HepG2 (cell line): ENCODE data around the gene CMTM5. TPM values are rescaled to one million over a fixed set of nuclear protein-coding genes. Genes with fewer than 3 reads are reported as not detected.
A peak's percentile ranks its signal among the peaks of the same experiment; 100 is the strongest.

Experiments used
- HCFC1 ChIP-seq: fragments of 150-350 bp; IDR thresholded peaks from 2 replicates; pipeline ENCODE4 v1.6.1; 2014; ENCODE audit warnings: low read depth, low read length
- MIER2 ChIP-seq: IDR thresholded peaks from 2 replicates; pipeline ENCODE4 v1.6.1; 2016; ENCODE audit warnings: missing biosample characterization, missing genetic modification reagents
- PPARG ChIP-seq: conservative IDR thresholded peaks from 2 replicates; pipeline ENCODE4 v1.6.1; 2016; ENCODE audit warnings: missing biosample characterization, missing genetic modification reagents
- RAD21 ChIP-seq: fragments of 450-650 bp; formaldehyde crosslinking; IDR thresholded peaks from 2 replicates; pipeline ENCODE4 v1.5.0; 2020; ENCODE audit warnings: mild to moderate bottlenecking
- REXO4 ChIP-seq: sonication (generic); formaldehyde crosslinking; IDR thresholded peaks from 2 replicates; pipeline ENCODE4 v1.8.0; 2022; ENCODE audit warnings: missing genetic modification reagents, mild to moderate bottlenecking, borderline replicate concordance
- SIN3B ChIP-seq: fragments of 150-350 bp; IDR thresholded peaks from 2 replicates; pipeline ENCODE4 v1.6.1; 2014; ENCODE audit warnings: low read length
- ZFX ChIP-seq: sonication (generic); formaldehyde crosslinking; IDR thresholded peaks from 2 replicates; pipeline ENCODE4 v1.4.0; 2020; ENCODE audit warnings: mild to moderate bottlenecking, low read depth, missing genetic modification reagents, moderate library complexity
- ZKSCAN5 ChIP-seq: sonication (generic); formaldehyde crosslinking; IDR thresholded peaks from 2 replicates; pipeline ENCODE4 v1.5.1; 2020; ENCODE audit warnings: mild to moderate bottlenecking, missing genetic modification reagents
- ZNF124 ChIP-seq: sonication (generic); formaldehyde crosslinking; IDR thresholded peaks from 2 replicates; pipeline ENCODE4 v1.4.0; 2020; ENCODE audit warnings: missing genetic modification reagents
- ZNF136 ChIP-seq: sonication (generic); formaldehyde crosslinking; IDR thresholded peaks from 2 replicates; pipeline ENCODE4 v1.8.1; 2022; ENCODE audit warnings: low read depth, mild to moderate bottlenecking, moderate library complexity, missing genetic modification reagents
- ZNF563 ChIP-seq: sonication (generic); formaldehyde crosslinking; IDR thresholded peaks from 2 replicates; pipeline ENCODE4 v1.8.0; 2022; ENCODE audit warnings: mild to moderate bottlenecking, moderate library complexity, missing genetic modification reagents
- ZSCAN21 ChIP-seq: sonication (generic); formaldehyde crosslinking; IDR thresholded peaks from 2 replicates; pipeline ENCODE4 v1.8.0; 2022; ENCODE audit warnings: mild to moderate bottlenecking, missing genetic modification reagents, moderate library complexity, borderline replicate concordance
- polyA plus RNA-seq, 8 experiments: library from polyadenylated mRNA; depleted of rRNA in 3 of 8; stranded (reverse) in 7 of 8; unstranded in 1 of 8; fragments of >200 nt; fragmentation: Illumina TruSeq in 4 of 8; extraction: Trizol in 4 of 8; gene quantifications; 2 replicates each; pipeline versions ENCODE4 v1.2.1 to v1.2.3, GENCODE V29; 2011 to 2016; ENCODE audit warnings: low read depth in 4 of 8, missing spikeins in 1 of 8, mixed read lengths in 1 of 8; ENCODE audit not compliant: insufficient read depth in 1 of 8
- total RNA-seq, 5 experiments: library from RNA; depleted of rRNA; stranded (reverse); fragments of >200 nt; fragmentation: Illumina TruSeq; extraction: Trizol; gene quantifications; 2 replicates each; pipeline ENCODE4 v1.2.3, GENCODE V29; 2016; ENCODE audit warnings: low read depth in 1 of 5
- TF ChIP-seq, protein P1 (sequence below): sonication (generic); formaldehyde crosslinking; IDR thresholded peaks from 2 replicates; pipeline ENCODE4 v1.5.1; 2020; ENCODE audit warnings: mild to moderate bottlenecking, moderate library complexity, missing genetic modification reagents
- TF ChIP-seq, protein P2 (sequence below): sonication (generic); IDR thresholded peaks from 2 replicates; pipeline ENCODE4 v1.6.1; 2016; ENCODE audit warnings: low read depth, borderline replicate concordance
- TF ChIP-seq, protein P3 (sequence below): sonication (generic); formaldehyde crosslinking; IDR thresholded peaks from 2 replicates; pipeline ENCODE4 v1.8.1; 2023; ENCODE audit warnings: mild to moderate bottlenecking, moderate library complexity, missing genetic modification reagents
- TF ChIP-seq, protein P4 (sequence below): sonication (generic); formaldehyde crosslinking; IDR thresholded peaks from 2 replicates; pipeline ENCODE4 v1.4.0; 2020; ENCODE audit warnings: missing genetic modification reagents, mild to moderate bottlenecking, borderline replicate concordance
- TF ChIP-seq, protein P5 (sequence below): sonication (generic); formaldehyde crosslinking; IDR thresholded peaks from 2 replicates; pipeline ENCODE4 v1.5.1; 2020; ENCODE audit warnings: missing genetic modification reagents, mild to moderate bottlenecking, borderline replicate concordance

The CMTM5 gene
- total and polyA plus RNA-seq, 2 of the 13 experiments (the other 11 are each of a cell fraction or from before 2014, with no cell fraction given) = not detected

DNA sequence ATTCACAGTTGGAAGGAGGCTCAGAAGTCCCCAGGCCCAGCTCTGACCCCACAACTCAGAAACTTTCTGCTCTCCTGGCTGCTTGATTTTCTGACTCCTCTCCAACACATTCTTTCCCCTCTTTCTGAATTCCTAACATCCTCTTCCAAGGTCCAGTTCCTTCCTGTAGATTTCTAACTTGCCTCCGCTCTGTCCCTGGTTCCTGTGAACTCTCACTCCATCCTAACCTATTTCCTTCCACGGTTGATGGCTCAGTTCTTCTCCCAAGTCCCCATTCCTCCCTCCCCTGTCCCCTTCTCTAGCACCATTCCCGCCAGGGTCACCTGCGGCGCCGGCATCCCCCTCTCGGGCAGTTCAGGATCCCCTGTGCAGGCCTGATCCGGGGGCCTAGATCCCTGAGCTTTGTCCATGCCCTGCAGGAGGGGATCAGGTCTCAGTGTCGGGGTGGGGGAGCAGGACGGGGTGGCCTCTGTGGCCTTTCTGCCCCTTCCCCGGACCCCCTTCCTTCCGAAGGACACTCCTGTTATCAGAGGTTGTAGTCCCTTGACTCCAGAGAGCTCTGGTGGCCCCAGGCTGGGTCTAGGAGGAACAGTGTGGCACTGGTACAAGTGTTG is 18.2 kb upstream of the CMTM5 start (continued):
- TF ChIP-seq, protein P1, sequence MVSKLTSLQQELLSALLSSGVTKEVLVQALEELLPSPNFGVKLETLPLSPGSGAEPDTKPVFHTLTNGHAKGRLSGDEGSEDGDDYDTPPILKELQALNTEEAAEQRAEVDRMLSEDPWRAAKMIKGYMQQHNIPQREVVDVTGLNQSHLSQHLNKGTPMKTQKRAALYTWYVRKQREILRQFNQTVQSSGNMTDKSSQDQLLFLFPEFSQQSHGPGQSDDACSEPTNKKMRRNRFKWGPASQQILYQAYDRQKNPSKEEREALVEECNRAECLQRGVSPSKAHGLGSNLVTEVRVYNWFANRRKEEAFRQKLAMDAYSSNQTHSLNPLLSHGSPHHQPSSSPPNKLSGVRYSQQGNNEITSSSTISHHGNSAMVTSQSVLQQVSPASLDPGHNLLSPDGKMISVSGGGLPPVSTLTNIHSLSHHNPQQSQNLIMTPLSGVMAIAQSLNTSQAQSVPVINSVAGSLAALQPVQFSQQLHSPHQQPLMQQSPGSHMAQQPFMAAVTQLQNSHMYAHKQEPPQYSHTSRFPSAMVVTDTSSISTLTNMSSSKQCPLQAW (CRISPR knock-in tag) = 0 out of 2 replicates have a peak, but pooled peaks have one; percentile 41
- TF ChIP-seq HCFC1 (no peak), SIN3B (no peak), ZNF136 (CRISPR knock-in tag) (no peak), PPARG (no peak), ZFX (CRISPR knock-in tag) (peak; percentile 38; the same call in 1 of the 2 replicates), ZSCAN21 (CRISPR knock-in tag) (no peak), REXO4 (CRISPR knock-in tag) (no peak), ZKSCAN5 (CRISPR knock-in tag) (no peak), ZNF563 (CRISPR knock-in tag) (0 out of 2 replicates have a peak, but pooled peaks have one; percentile 36), RAD21 (CRISPR knock-in tag) (no peak), ZNF124 (no peak), MIER2 (CRISPR knock-in tag) (no peak)
- TF ChIP-seq, protein P2, sequence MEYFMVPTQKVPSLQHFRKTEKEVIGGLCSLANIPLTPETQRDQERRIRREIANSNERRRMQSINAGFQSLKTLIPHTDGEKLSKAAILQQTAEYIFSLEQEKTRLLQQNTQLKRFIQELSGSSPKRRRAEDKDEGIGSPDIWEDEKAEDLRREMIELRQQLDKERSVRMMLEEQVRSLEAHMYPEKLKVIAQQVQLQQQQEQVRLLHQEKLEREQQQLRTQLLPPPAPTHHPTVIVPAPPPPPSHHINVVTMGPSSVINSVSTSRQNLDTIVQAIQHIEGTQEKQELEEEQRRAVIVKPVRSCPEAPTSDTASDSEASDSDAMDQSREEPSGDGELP = no peak
- TF ChIP-seq, protein P3, sequence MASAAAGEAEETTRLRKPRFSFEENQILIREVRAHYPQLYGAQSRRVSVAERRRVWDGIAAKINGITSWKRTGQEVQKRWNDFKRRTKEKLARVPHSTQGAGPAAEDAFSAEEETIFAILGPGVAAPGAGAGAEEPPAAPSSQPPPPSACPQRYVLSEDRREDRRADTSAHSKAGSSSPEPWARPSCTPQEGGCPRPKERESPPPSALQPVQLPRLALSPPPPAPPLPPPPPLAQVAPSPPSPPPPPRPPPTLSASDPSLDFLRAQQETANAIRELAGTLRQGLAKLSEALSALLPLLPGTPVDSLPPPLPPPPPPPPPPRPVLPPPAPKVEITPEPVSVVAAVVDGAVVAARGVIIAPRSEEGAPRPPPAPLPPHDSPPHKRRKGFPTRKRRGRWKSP = no peak
- TF ChIP-seq, protein P4, sequence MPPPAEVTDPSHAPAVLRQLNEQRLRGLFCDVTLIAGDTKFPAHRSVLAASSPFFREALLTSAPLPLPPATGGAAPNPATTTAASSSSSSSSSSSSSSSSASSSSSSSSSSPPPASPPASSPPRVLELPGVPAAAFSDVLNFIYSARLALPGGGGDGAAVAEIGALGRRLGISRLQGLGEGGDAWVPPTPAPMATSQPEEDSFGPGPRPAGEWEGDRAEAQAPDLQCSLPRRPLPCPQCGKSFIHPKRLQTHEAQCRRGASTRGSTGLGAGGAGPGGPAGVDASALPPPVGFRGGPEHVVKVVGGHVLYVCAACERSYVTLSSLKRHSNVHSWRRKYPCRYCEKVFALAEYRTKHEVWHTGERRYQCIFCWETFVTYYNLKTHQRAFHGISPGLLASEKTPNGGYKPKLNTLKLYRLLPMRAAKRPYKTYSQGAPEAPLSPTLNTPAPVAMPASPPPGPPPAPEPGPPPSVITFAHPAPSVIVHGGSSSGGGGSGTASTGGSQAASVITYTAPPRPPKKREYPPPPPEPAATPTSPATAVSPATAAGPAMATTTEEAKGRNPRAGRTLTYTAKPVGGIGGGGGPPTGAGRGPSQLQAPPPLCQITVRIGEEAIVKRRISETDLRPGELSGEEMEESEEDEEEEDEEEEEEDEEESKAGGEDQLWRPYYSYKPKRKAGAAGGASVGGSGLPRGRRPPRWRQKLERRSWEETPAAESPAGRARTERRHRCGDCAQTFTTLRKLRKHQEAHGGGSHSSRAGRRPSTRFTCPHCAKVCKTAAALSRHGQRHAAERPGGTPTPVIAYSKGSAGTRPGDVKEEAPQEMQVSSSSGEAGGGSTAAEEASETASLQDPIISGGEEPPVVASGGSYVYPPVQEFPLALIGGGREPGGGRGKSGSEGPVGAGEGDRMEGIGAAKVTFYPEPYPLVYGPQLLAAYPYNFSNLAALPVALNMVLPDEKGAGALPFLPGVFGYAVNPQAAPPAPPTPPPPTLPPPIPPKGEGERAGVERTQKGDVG = no peak
- TF ChIP-seq, protein P5, sequence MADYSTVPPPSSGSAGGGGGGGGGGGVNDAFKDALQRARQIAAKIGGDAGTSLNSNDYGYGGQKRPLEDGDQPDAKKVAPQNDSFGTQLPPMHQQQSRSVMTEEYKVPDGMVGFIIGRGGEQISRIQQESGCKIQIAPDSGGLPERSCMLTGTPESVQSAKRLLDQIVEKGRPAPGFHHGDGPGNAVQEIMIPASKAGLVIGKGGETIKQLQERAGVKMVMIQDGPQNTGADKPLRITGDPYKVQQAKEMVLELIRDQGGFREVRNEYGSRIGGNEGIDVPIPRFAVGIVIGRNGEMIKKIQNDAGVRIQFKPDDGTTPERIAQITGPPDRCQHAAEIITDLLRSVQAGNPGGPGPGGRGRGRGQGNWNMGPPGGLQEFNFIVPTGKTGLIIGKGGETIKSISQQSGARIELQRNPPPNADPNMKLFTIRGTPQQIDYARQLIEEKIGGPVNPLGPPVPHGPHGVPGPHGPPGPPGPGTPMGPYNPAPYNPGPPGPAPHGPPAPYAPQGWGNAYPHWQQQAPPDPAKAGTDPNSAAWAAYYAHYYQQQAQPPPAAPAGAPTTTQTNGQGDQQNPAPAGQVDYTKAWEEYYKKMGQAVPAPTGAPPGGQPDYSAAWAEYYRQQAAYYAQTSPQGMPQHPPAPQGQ = no peak
